D341Med (cell line): ENCODE results near the gene FRMD4A.
"Not testable (repeated sequence)": the region's sequence is repeated elsewhere in the genome, so short reads cannot be mapped to it uniquely, and the experiment has no call there.

Experiments used
- DNase-seq: peaks from one replicate; pipeline ENCODE4 v3.0.0; 2012; ENCODE audit warnings: low spot score

Gene FRMD4A

DNA sequence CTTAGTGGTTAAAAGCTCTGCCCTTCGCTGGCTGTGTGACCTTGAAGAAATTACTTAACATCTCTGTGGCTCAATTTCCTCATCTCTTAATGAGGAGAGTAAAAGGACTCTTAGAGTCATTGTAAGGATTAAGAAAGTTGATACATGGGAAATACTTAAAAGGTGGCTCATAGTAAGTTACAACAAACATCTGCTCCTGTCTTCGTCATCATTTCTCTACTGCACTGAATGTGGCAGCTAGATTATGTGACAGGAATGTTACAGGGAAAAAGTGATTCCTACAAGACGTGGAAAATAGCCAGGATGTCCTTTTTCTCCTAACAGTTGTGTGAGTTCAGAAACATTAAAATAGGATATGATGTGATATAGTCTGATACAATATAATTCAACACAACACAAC is 184.7 kb downstream of the FRMD4A start:
- no peak for DNase-seq

DNA sequence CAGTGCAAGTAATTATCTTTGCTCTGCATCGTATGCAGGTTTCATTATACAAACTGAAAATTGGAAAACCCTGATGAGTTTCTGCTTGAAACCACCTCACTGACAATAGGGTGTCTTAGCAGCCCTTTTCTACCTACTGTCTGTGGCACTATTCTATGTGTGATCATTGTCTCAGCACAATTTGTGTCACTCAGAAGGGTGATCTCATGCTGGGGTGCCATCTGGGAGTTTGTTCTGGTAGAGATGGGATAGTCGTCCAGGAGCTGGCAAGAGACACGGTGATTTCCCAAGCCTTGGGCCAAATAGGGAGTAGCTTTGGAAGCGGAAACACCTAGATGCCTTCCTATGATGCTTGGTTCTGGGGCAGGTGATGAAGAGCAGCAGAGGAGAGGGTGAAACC is 186.3 kb downstream of the FRMD4A start:
- DNase-seq, result no peak

- no peak for DNase-seq
These were observed 188.0 kb downstream of the FRMD4A start for GRCh38 chr10:14142606-14143250.

DNA sequence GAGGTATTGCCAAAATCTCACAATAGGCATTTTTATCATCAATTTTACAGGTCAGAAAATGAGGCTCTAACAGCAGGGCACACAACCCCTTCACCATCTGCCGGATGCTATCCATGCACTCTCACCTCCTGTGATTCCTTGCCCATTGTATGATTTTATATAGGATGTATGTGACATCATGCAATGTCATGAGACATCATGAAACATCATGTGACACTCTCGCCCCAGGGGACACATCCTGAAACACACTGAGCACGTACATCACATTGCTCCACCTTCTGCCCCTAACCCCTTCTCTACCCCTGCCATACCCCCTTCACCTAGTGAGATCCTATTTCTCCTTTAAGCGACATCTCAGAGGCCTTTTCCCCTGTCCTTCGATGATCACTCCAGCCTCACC is 189.4 kb downstream of the FRMD4A start:
- DNase-seq, result no peak

DNA sequence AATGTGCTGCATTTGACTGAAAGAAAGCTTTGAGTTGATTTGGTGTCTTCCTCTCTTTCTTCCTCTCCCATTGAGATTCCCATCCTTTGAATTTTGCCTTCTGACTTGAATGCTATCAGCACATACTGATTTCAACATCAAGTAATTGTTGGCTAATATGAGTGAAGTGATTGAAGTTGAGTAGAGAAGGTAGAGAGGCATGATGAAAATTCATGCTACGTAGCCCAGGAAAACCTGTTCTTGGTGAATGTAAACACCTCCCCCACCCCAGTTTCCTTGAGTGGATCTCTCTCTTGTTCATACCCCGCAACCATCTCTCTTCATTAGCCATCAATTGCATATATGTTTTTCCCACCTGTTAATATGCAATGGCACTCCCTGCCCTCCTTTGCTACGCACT is 193.3 kb downstream of the FRMD4A start:
- DNase-seq, result no peak

- DNase-seq, result not testable (repeated sequence)
These were observed 195.5 kb downstream of the FRMD4A start for GRCh38 chr10:14135196-14135595.

- DNase-seq, result no peak
These were observed 196.4 kb downstream of the FRMD4A start for GRCh38 chr10:14134275-14134674.

DNA sequence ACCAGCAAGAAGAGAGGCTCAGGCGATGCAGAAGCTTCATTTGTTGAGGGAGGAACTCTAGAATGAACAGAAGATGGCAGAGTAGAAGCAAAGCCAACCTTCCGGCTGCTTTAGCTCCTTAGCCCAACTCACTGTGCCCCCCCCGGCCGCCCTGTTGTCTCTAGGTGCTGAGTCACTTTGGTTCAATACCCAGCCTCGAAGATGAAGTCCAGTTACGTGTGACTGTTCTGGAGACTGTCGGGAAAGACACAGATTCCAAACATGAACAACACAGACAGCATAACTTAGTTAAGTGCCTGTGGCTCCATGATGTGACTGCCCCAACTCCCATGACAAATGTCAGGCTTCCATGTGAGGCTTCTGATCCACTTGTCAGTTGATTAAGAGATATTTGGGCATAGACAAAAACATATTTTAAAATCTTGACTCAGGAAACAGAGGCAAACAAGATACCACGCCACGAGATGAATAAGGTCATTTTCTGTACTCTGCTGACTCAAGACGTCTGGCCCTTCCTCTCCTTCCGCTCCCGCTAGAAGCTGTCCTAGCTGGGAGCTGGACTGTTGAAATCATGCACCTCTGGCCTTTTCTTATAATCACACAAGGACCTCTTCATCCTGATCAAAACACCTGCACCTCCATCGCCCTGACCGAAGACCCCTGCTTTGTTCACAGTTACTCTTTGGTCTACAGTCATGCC is 199.3 kb downstream of the FRMD4A start:
- DNase-seq, result no peak

GRCh38 chr10:14129770-14130169 is 201.0 kb downstream of the FRMD4A start:
- DNase-seq, result no peak

DNA sequence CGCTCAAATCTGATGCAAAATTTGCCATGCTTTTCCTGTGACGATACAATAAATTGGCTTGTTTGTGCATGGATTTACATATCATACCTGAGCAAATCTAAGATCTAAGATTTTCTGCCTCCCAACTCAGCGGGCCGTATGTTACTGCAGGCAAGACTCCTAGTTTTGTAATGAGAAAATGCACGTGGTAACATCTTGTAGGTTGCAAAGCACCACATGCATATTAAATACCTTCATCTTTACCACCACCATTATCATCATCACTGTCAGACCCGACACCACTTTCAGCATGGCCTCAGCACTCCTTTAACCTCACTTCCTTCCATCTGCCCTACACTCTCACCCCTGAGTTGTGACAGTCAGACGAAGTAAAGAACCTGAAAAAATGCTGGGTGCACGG is 202.2 kb downstream of the FRMD4A start:
- DNase-seq, result no peak

DNA sequence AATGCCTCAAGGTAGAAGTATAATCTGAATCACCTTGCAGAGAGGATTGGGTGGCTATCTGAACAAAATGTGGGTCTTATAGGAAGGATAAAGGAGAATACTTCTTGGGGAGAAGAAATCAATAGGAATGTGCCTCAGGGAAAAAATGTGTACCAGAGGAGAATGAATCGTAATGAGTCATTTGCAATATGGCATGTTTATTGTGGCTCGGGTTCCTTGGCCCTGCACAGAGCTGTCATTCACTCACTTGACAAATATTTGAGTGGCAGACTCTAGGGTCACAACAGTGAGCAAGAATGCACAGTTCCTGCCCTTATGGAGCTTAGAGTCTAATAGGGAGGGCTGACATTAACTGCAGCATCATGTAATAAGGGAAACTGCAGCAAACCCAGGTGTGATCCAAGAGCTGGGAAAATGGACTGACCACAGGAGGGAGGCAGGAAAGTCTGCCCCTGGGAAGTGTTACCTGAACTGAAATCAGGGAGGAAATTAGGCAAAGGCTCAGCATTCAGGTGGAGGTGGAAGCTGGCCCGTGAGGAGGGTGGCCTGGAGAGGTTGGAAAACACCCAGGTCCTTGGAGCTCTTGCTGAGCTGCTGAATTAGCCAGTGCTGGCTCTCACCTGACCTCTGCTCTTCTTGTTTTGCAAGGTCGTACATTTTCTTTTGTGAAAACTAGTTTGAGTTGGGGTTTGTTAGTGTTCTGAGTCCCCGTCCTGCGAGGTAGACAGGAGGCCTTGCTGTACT is 203.9 kb downstream of the FRMD4A start:
- no peak for DNase-seq

- DNase-seq, result no peak
These were observed 205.2 kb downstream of the FRMD4A start for GRCh38 chr10:14125564-14125963.

DNA sequence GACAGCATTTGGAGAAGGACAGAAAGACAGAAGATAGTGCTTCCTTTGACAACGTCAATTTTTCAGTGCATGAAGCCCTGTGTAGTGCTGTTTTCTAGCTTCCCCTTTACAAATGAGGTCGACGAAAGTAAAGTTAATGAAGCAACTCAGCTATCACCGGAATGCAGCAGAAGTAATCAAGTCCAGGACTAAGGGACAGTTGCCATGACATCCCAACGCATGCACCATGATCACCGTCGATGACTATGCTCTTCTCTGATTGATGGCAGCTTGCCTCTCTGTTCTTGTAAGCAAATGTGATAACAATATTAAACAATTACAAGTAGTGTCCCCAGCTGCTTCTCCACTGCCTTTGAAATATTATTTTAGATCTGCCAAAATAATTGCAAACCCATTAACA is 205.8 kb downstream of the FRMD4A start:
- DNase-seq, result no peak

GRCh38 chr10:14123139-14123538 is 207.6 kb downstream of the FRMD4A start:
- no peak for DNase-seq

DNA sequence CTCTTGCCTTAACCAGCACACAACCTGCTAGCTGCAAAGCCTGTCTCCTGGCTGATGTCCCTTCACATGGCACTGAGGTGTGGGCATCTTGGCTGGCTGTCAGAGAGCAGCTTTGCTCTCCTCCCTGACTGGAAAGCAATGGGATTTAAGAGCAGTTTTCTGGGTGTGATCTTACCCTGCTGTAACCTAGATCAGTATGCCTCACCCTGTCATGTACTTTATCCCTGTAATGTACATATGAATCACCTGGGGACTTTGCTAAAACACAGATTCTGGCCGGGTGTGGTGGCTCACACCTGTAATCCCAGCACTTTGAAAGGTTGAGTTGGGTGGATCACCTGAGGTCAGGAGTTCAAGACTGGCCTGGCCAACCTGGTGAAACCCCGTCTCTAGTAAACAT is 209.9 kb downstream of the FRMD4A start:
- DNase-seq, result no peak

DNA sequence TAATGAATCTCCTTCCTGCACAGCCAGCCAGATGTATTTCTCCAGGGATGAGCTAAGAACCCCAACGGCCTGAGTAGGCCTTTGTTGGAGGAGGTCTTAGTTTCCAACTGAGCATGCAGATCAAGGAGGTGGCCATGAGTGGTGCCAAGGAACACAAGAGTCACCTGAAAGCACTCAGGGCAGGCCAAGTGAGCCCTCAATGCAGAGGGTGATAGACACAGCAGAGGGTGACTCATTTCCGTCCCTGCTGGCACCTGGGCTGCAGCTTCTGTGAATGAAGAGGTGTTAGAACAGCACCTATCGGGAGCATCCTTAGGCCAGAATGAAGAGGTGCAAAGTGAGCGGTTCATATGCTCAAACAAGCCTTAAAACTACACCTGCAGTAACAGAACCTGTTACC is 211.8 kb downstream of the FRMD4A start:
- DNase-seq, result no peak

- no peak for DNase-seq
These were observed 213.9 kb downstream of the FRMD4A start for GRCh38 chr10:14116837-14117236.

DNA sequence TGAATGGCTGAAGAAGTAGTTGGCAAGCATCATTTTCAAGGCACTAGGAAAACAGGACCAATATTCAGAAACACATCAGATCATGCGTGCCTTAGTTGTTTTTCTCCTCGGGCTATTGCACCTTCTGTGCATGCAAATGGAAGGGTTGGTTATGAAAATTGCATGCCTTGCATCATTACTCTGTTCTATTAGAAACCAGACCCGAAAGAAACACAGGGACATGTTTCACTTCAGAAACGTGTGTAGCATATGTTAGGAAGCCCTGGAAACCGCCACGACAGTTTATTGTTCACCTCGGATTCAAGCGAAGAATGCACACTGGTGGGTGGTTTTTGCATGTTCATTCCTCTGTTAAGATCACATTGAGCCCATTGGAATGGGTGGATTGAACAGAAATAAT is 214.7 kb downstream of the FRMD4A start:
- DNase-seq, result no peak

DNA sequence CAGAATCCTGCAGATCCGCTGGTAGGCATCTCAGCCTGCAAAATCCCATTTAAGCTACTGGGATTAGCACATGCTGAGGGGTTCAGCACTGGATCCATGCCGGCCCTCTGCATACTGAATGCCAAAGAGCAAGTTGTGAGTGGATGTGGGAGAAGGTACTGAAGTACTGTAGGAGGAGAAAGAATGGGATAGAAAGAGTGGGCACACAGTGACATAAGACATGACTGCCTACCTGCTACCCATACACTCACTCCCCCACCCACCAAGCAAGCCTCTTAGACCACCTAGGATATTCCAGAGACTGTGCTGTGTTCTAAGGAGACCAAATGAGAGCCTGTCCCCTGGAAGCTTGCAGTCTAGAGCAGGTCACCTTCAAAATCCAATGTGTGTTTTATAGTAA is 215.9 kb downstream of the FRMD4A start:
- no peak for DNase-seq

- DNase-seq, result no peak
These were observed 218.7 kb downstream of the FRMD4A start for GRCh38 chr10:14112056-14112455.

DNA sequence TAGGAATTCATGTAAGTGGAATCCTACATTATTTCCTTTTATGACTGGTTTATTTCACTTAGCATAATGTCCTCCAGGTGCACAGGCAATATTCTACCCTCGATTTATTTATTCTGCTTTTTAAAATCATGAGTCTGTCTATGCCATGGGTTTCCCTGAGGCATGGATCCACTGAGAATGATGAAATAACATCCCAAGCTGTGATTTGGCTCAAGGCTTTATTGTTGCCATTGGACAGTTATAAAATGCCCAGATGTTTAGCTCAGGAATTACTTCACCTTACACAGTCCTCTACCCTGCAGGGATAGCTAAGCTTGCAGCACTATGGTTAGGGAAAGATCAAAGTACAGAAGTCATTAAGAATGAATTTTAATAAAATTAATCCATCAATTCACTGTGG is 219.5 kb downstream of the FRMD4A start:
- DNase-seq, result no peak

- DNase-seq, result no peak
These were observed 223.9 kb downstream of the FRMD4A start for GRCh38 chr10:14106828-14107227.

GRCh38 chr10:14102056-14102455 is 228.7 kb downstream of the FRMD4A start:
- no peak for DNase-seq
